HCT116 (cell line): Measurements from ENCODE around the gene NT5C2. TPM values are rescaled to one million over a fixed set of nuclear protein-coding genes. Genes with fewer than 3 reads are reported as not detected.
"Not testable (repeated sequence)": the region's sequence is repeated elsewhere in the genome, so short reads cannot be mapped to it uniquely, and the experiment has no call there.

Experiments
- ATAC-seq: fragments of 200-7000 bp; cut with Tn5 transposase; 2 replicates; pipeline ENCODE4 v1.9.1; 2020; ENCODE audit warnings: mild to moderate bottlenecking, moderate library complexity
- BruUV-seq: library from RNA; stranded (reverse); fragments of 400-500 nt; replicated peaks from 2 replicates; lab custom pipeline; 2021; lab: Mats Ljungman, UMichigan
- CTCF ChIA-PET: fragments of 300-600 bp; sonication (Branson Sonifier 250); formaldehyde crosslinking; loops from one replicate; lab custom pipeline; 2021; ENCODE audit warnings: antibody characterized with exemption; lab: Charles Lee
- POLR2A ChIA-PET: fragments of 300-600, 350-600 bp; sonication (Branson Sonifier 250); formaldehyde crosslinking; loops from one replicate; lab custom pipeline; 2021; ENCODE audit warnings: antibody characterized with exemption; lab: Charles Lee
- RAD21 ChIA-PET, 2 experiments: fragments of 300-600 bp; sonication (Branson Sonifier 250); formaldehyde crosslinking; loops; one replicate each; lab custom pipeline; 2023; ENCODE audit warnings: low total read pairs in 2 of 2; ENCODE audit not compliant: uncharacterized antibody in 2 of 2, unreplicated experiment in 2 of 2, low non-redundant PET in 1 of 2; lab: Charles Lee
- DNase-seq: peaks from one replicate; pipeline ENCODE4 v3.0.0-alpha.2; 2010; ENCODE audit warnings: low read depth, low spot score
- H2AFZ ChIP-seq: fragments of 200-600 bp; shearing (Covaris generic), sonication (generic); 2 replicates; pipeline ENCODE4 v1.6.1; 2017; ENCODE audit warnings: low read depth, mixed run types, mixed read lengths, antibody characterized with exemption, low read length; ENCODE audit not compliant: poor library complexity, severe bottlenecking
- H3K27ac ChIP-seq: 2 replicates; pipeline ENCODE4 v1.5.1; 2012; ENCODE audit warnings: low read depth, low read length
- H3K27me3 ChIP-seq: fragments of 200-600 bp; sonication (generic); 2 replicates; pipeline ENCODE4 v1.6.1; 2016; ENCODE audit warnings: mixed run types, low read length, mixed read lengths; ENCODE audit not compliant: insufficient read depth
- H3K36me3 ChIP-seq, 2 experiments: fragments of 200-500 bp in 1 of 2; fragments of 200-600 bp in 1 of 2; sonication (Bioruptor generic) in 1 of 2; sonication (generic) in 1 of 2; 2 replicates each; pipeline versions ENCODE4 v1.5.1 to v1.6.1; 2014 to 2016; ENCODE audit warnings: low read length in 2 of 2, inconsistent platforms in 1 of 2, mixed read lengths in 1 of 2, mixed run types in 1 of 2; ENCODE audit not compliant: insufficient read depth in 2 of 2, control insufficient read depth in 1 of 2
- H3K4me1 ChIP-seq, 2 experiments: fragments of 200-600 bp in 1 of 2; sonication (generic) in 1 of 2; 2 replicates each; pipeline versions ENCODE4 v1.5.1 to v1.6.1; 2012 to 2017; ENCODE audit warnings: low read length in 2 of 2, inconsistent platforms in 1 of 2, mild to moderate bottlenecking in 1 of 2, mixed read lengths in 1 of 2, mixed run types in 1 of 2, moderate library complexity in 1 of 2; ENCODE audit not compliant: insufficient read depth in 2 of 2, control insufficient read depth in 1 of 2
- H3K4me2 ChIP-seq: fragments of 200-600 bp; sonication (generic); 2 replicates; pipeline ENCODE4 v1.6.1; 2017; ENCODE audit warnings: mixed run types, low read length, mixed read lengths
- H3K4me3 ChIP-seq, 2 experiments: fragments of 200-600 bp in 1 of 2; sonication (generic) in 1 of 2; replicated peaks in 1 of 2; 2 replicates each; pipeline ENCODE4 v1.5.1; 2011 to 2016; ENCODE audit warnings: low read length in 2 of 2, control low read depth in 1 of 2, low read depth in 1 of 2, mild to moderate bottlenecking in 1 of 2, mixed read lengths in 1 of 2, mixed run types in 1 of 2
- H3K79me2 ChIP-seq: fragments of 200-600 bp; sonication (generic); 2 replicates; pipeline ENCODE4 v1.6.1; 2017; ENCODE audit warnings: mild to moderate bottlenecking, mixed run types, low read length, moderate library complexity, mixed read lengths; ENCODE audit not compliant: insufficient read depth
- H3K9ac ChIP-seq: fragments of 200-600 bp; sonication (generic); 2 replicates; pipeline ENCODE4 v1.6.1; 2016; ENCODE audit warnings: low read length, mixed read lengths
- H3K9me2 ChIP-seq: fragments of 200-600 bp; sonication (generic), shearing (Covaris generic); 2 replicates; pipeline ENCODE4 v1.6.1; 2017; ENCODE audit warnings: mixed run types, mild to moderate bottlenecking, moderate library complexity; ENCODE audit not compliant: insufficient read depth
- H3K9me3 ChIP-seq, 2 experiments: fragments of 200-500 bp in 1 of 2; fragments of 200-600 bp in 1 of 2; sonication (Bioruptor generic) in 1 of 2; sonication (generic) in 1 of 2; 2 replicates each; pipeline ENCODE4 v1.6.1; 2014 to 2017; ENCODE audit warnings: low read length in 2 of 2, mixed read lengths in 2 of 2, inconsistent platforms in 1 of 2, low read depth in 1 of 2, mild to moderate bottlenecking in 1 of 2, mixed run types in 1 of 2, moderate library complexity in 1 of 2; ENCODE audit not compliant: control insufficient read depth in 1 of 2, insufficient read depth in 1 of 2
- H4K20me1 ChIP-seq: fragments of 200-600 bp; sonication (generic), shearing (Covaris generic); 2 replicates; pipeline ENCODE4 v1.6.1; 2017; ENCODE audit warnings: mixed run types, mild to moderate bottlenecking, moderate library complexity; ENCODE audit not compliant: insufficient read depth
- EGR1 ChIP-seq: IDR thresholded peaks from 2 replicates; pipeline ENCODE4 v1.6.1; 2012; ENCODE audit warnings: low read depth
- ELF1 ChIP-seq: IDR thresholded peaks from 2 replicates; pipeline ENCODE4 v1.6.1; 2012; ENCODE audit warnings: low read depth, borderline replicate concordance
- EZH2 ChIP-seq: fragments of 200-600 bp; sonication (generic); IDR thresholded peaks from 2 replicates; pipeline ENCODE4 v1.6.1; 2017; ENCODE audit warnings: antibody characterized with exemption, mixed run types
- EZH2phosphoT487 ChIP-seq: fragments of 200-600 bp; IDR thresholded peaks from 2 replicates; pipeline ENCODE4 v1.6.1; 2018; ENCODE audit warnings: antibody characterized with exemption, borderline replicate concordance
- JUND ChIP-seq: IDR thresholded peaks from 2 replicates; pipeline ENCODE4 v1.6.1; 2012
- POLR2AphosphoS5 ChIP-seq: IDR thresholded peaks from 2 replicates; pipeline ENCODE4 v1.6.1; 2011; ENCODE audit warnings: mild to moderate bottlenecking, low read depth, low read length, moderate library complexity
- RAD21 ChIP-seq: IDR thresholded peaks from 2 replicates; pipeline ENCODE4 v1.6.1; 2012; ENCODE audit warnings: low read depth, mild to moderate bottlenecking
- SP1 ChIP-seq: IDR thresholded peaks from 2 replicates; pipeline ENCODE4 v1.6.1; 2012; ENCODE audit warnings: low read depth
- YY1 ChIP-seq: IDR thresholded peaks from 2 replicates; pipeline ENCODE4 v1.6.1; 2011; ENCODE audit warnings: low read length, low read depth, moderate library complexity, mild to moderate bottlenecking; ENCODE audit not compliant: insufficient replicate concordance; ENCODE audit errors: extremely low read depth
- intact Hi-C: fragments of 100-400 bp; cut with micrococcal nuclease; formaldehyde crosslinking; loops from 2 replicates; pipeline ENCODE4 v1.10.0; 2022
- total RNA-seq: library from RNA; stranded (reverse); gene quantifications from one replicate; pipeline ENCODE4 v1.2.1, GENCODE V29; 2021; ENCODE audit not compliant: unreplicated experiment
- TF ChIP-seq, protein P1 (sequence below): IDR thresholded peaks from 2 replicates; pipeline ENCODE4 v1.6.1; 2012; ENCODE audit warnings: low read depth
- TF ChIP-seq, protein P2 (sequence below): IDR thresholded peaks from 2 replicates; pipeline ENCODE4 v1.6.1; 2011; ENCODE audit warnings: mild to moderate bottlenecking, low read length, moderate library complexity; ENCODE audit not compliant: insufficient replicate concordance; ENCODE audit errors: extremely low read depth
- TF ChIP-seq, protein P3 (sequence below), 3 experiments: fragments of 200-600 bp in 1 of 3; sonication (generic) in 1 of 3; IDR thresholded peaks in 2 of 3; conservative IDR thresholded peaks in 1 of 3; 2 replicates each; pipeline ENCODE4 v1.5.1; 2012 to 2017; ENCODE audit warnings: low read depth in 2 of 3, low read length in 2 of 3, antibody characterized with exemption in 1 of 3, borderline replicate concordance in 1 of 3, control low read depth in 1 of 3, mild to moderate bottlenecking in 1 of 3, mixed read lengths in 1 of 3, mixed run types in 1 of 3, moderate library complexity in 1 of 3; ENCODE audit not compliant: insufficient read depth in 1 of 3

The NT5C2 gene
- total RNA-seq, 1 experiment from 2014 or later, result 63.0 TPM

DNA sequence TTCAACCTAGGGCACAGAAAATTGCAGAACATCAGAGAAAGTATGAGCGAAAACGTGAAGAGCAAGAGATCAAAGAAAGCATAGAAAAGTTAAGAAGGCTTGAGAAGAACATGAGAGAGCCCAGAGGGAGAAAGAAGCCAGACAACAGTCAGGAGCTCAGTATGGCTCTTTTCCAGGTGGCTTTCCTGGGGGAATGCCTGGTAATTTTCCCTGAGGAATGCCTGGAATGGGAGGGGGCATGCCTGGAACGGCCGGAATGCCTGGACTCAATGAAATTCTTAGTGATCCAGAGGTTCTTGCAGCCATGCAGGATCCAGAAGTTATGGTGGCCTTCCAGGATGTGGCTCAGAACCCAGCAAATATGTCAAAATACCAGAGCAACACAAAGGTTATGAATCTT lies 23.3 kb upstream of the NT5C2 start:
- H3K27me3 ChIP-seq, intact Hi-C loops, H3K9me2 ChIP-seq, H3K9ac ChIP-seq, ATAC-seq, H3K4me2 ChIP-seq, H4K20me1 ChIP-seq, H3K4me1 ChIP-seq, DNase-seq, BruUV-seq, RAD21 ChIA-PET, H3K4me3 ChIP-seq, H3K79me2 ChIP-seq, H3K27ac ChIP-seq, CTCF ChIA-PET, H3K36me3 ChIP-seq, H2AFZ ChIP-seq, H3K9me3 ChIP-seq: not testable (repeated sequence)
- POLR2A ChIA-PET, result interaction anchor here (1.3 kb wide), 1 partner anchor 15 kb away, joined by 3 read pairs; no protein-coding TSS in a partner anchor

DNA sequence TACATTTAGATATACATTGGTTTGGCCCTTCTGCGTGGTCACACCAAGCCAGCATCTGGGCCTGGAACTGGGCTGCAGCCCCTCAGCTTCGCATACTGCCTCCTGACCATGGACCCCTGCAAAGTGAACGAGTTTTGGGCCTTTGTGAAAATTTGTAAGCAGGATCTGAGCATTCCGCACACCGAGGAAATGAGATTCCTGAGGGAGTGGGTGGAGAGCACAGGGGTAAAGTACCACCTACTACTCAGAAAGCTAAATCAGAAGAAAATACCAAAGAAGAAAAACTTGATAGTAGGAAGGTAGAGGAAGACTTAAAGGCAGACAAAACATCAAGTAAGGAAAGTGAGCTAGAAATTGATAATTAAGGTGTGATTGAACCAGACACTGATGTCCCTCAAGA lies 22.5 kb upstream of the NT5C2 start:
- H3K9ac ChIP-seq, result no peak overlapping the region
- ATAC-seq, result no peak
- no peaks in the 10 kb centered on the region for H3K9me2 ChIP-seq
- no peak for DNase-seq
- no peaks in the 10 kb centered on the region for H4K20me1 ChIP-seq
- no peaks in the 10 kb centered on the region for H3K4me1 ChIP-seq
- ChIA-PET CTCF (no interaction called here), RAD21 (no interaction called here), POLR2A (interaction anchor here (1.3 kb wide), 1 partner anchor 16 kb away, joined by 3 read pairs; no protein-coding TSS in a partner anchor)
- no peak overlapping the region for H3K27ac ChIP-seq
- H3K79me2 ChIP-seq, result no peaks in the 10 kb centered on the region
- BruUV-seq, result no TSS peak
- no peak overlapping the region for H3K4me3 ChIP-seq
- intact Hi-C loops, result no loop called here
- H2AFZ ChIP-seq, result no peak overlapping the region
- peaks cover 0 to 10% of the 10 kb centered on the region in 2 experiments; a peak in 1 of 4 replicates for H3K9me3 ChIP-seq
- H3K4me2 ChIP-seq, result no peak overlapping the region
- H3K36me3 ChIP-seq, result no peaks in the 10 kb centered on the region
- no peaks in the 10 kb centered on the region for H3K27me3 ChIP-seq
- TF ChIP-seq, protein P1, sequence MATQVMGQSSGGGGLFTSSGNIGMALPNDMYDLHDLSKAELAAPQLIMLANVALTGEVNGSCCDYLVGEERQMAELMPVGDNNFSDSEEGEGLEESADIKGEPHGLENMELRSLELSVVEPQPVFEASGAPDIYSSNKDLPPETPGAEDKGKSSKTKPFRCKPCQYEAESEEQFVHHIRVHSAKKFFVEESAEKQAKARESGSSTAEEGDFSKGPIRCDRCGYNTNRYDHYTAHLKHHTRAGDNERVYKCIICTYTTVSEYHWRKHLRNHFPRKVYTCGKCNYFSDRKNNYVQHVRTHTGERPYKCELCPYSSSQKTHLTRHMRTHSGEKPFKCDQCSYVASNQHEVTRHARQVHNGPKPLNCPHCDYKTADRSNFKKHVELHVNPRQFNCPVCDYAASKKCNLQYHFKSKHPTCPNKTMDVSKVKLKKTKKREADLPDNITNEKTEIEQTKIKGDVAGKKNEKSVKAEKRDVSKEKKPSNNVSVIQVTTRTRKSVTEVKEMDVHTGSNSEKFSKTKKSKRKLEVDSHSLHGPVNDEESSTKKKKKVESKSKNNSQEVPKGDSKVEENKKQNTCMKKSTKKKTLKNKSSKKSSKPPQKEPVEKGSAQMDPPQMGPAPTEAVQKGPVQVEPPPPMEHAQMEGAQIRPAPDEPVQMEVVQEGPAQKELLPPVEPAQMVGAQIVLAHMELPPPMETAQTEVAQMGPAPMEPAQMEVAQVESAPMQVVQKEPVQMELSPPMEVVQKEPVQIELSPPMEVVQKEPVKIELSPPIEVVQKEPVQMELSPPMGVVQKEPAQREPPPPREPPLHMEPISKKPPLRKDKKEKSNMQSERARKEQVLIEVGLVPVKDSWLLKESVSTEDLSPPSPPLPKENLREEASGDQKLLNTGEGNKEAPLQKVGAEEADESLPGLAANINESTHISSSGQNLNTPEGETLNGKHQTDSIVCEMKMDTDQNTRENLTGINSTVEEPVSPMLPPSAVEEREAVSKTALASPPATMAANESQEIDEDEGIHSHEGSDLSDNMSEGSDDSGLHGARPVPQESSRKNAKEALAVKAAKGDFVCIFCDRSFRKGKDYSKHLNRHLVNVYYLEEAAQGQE, result no peak
- no peak for TF ChIP-seq EZH2phosphoT487
- no peak for TF ChIP-seq YY1
- TF ChIP-seq RAD21, result no peak
- TF ChIP-seq POLR2AphosphoS5, result no peak
- TF ChIP-seq, protein P2, sequence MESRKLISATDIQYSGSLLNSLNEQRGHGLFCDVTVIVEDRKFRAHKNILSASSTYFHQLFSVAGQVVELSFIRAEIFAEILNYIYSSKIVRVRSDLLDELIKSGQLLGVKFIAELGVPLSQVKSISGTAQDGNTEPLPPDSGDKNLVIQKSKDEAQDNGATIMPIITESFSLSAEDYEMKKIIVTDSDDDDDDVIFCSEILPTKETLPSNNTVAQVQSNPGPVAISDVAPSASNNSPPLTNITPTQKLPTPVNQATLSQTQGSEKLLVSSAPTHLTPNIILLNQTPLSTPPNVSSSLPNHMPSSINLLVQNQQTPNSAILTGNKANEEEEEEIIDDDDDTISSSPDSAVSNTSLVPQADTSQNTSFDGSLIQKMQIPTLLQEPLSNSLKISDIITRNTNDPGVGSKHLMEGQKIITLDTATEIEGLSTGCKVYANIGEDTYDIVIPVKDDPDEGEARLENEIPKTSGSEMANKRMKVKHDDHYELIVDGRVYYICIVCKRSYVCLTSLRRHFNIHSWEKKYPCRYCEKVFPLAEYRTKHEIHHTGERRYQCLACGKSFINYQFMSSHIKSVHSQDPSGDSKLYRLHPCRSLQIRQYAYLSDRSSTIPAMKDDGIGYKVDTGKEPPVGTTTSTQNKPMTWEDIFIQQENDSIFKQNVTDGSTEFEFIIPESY, result no peak
- TF ChIP-seq SP1, result no peak
- TF ChIP-seq, protein P3, sequence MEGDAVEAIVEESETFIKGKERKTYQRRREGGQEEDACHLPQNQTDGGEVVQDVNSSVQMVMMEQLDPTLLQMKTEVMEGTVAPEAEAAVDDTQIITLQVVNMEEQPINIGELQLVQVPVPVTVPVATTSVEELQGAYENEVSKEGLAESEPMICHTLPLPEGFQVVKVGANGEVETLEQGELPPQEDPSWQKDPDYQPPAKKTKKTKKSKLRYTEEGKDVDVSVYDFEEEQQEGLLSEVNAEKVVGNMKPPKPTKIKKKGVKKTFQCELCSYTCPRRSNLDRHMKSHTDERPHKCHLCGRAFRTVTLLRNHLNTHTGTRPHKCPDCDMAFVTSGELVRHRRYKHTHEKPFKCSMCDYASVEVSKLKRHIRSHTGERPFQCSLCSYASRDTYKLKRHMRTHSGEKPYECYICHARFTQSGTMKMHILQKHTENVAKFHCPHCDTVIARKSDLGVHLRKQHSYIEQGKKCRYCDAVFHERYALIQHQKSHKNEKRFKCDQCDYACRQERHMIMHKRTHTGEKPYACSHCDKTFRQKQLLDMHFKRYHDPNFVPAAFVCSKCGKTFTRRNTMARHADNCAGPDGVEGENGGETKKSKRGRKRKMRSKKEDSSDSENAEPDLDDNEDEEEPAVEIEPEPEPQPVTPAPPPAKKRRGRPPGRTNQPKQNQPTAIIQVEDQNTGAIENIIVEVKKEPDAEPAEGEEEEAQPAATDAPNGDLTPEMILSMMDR (IDR thresholded peaks at IDR 0.05 in 2 of 3, conservative IDR thresholded peaks at IDR 0.05 in 1 of 3; ENCODE audit: borderline replicate concordance in 1 of 3, insufficient read depth in 1 of 3, low read depth in 2 of 3, low read length in 2 of 3), result no peak
- no peak for TF ChIP-seq JUND
- TF ChIP-seq EGR1, result no peak
- no peak for TF ChIP-seq ELF1
- no peak for TF ChIP-seq EZH2
